HG03342 (cell line): ENCODE data around the gene HIVEP3.

Experiments used
- ATAC-seq: cut with Tn5 transposase; IDR thresholded peaks from one replicate; pipeline ENCODE4 v1.9.1; 2021; ENCODE audit warnings: mild to moderate bottlenecking, moderate library complexity; ENCODE audit not compliant: unreplicated experiment

Gene HIVEP3

GRCh38 chr1:41766041-41766440 lies 152.7 kb downstream of the HIVEP3 start:
- no peak for ATAC-seq

- no peak for ATAC-seq
Observed at GRCh38 chr1:41765152-41765551, 153.6 kb downstream of the HIVEP3 start.

- ATAC-seq, result no peak
Observed at GRCh38 chr1:41764656-41765055, 154.1 kb downstream of the HIVEP3 start.

- ATAC-seq, result no peak
Observed at GRCh38 chr1:41762777-41763176, 155.9 kb downstream of the HIVEP3 start.

GRCh38 chr1:41762251-41762650 lies 156.5 kb downstream of the HIVEP3 start:
- ATAC-seq, result no peak

- ATAC-seq, result no peak
Observed at GRCh38 chr1:41758904-41759548, 159.7 kb downstream of the HIVEP3 start.

GRCh38 chr1:41758500-41758899 lies 160.2 kb downstream of the HIVEP3 start:
- no peak for ATAC-seq

GRCh38 chr1:41754540-41754939 lies 164.2 kb downstream of the HIVEP3 start:
- no peak for ATAC-seq

GRCh38 chr1:41752514-41753170 lies 166.1 kb downstream of the HIVEP3 start:
- ATAC-seq, result peak; percentile 24

GRCh38 chr1:41751804-41752513 lies 166.8 kb downstream of the HIVEP3 start:
- ATAC-seq, result peak; percentile 34

GRCh38 chr1:41749991-41750745 lies 168.6 kb downstream of the HIVEP3 start:
- ATAC-seq, result no peak

- ATAC-seq, result no peak
Observed at GRCh38 chr1:41745022-41745421, 173.7 kb downstream of the HIVEP3 start.

- no peak for ATAC-seq
Observed at GRCh38 chr1:41743366-41743765, 175.4 kb downstream of the HIVEP3 start.

- ATAC-seq, result no peak
Observed at GRCh38 chr1:41742219-41742618, 176.5 kb downstream of the HIVEP3 start.

- no peak for ATAC-seq
Observed at GRCh38 chr1:41741244-41741643, 177.5 kb downstream of the HIVEP3 start.

GRCh38 chr1:41740630-41741239 lies 178.0 kb downstream of the HIVEP3 start:
- ATAC-seq, result no peak

- ATAC-seq, result no peak
Observed at GRCh38 chr1:41740058-41740457, 178.7 kb downstream of the HIVEP3 start.

- ATAC-seq, result peak; percentile 50
Observed at GRCh38 chr1:41739061-41739955, 179.4 kb downstream of the HIVEP3 start.

GRCh38 chr1:41738475-41738874 lies 180.2 kb downstream of the HIVEP3 start:
- ATAC-seq, result no peak

- no peak for ATAC-seq
Observed at GRCh38 chr1:41738006-41738405, 180.7 kb downstream of the HIVEP3 start.
